WTC11 (cell line): ENCODE data around the gene LINC01488. TPM values are rescaled to one million over a fixed set of nuclear protein-coding genes. Genes with fewer than 3 reads are reported as not detected.

Source experiments
- ATAC-seq: fragments of 200-7000 bp; cut with Tn5 transposase; 2 replicates; pipeline ENCODE4 v1.10.0; 2021; ENCODE audit warnings: mild to moderate bottlenecking, moderate library complexity
- CTCF ChIA-PET: fragments of 300-600 bp; sonication (Branson Sonifier 250); formaldehyde crosslinking; loops from one replicate; lab custom pipeline; 2021; ENCODE audit warnings: antibody characterized with exemption; lab: Charles Lee
- POLR2A ChIA-PET: fragments of 350-600 bp; sonication (Branson Sonifier 250); formaldehyde crosslinking; loops from one replicate; lab custom pipeline; 2021; ENCODE audit warnings: antibody characterized with exemption; lab: Charles Lee
- DNase-seq: peaks from one replicate; pipeline ENCODE4 v3.0.0; 2021; ENCODE audit warnings: low spot score
- H3K27ac Mint-ChIP-seq: 2 replicates; pipeline ENCODE4 v1.8.0; 2021; ENCODE audit warnings: mixed read lengths
- H3K27me3 Mint-ChIP-seq: 2 replicates; pipeline ENCODE4 v1.8.0; 2021; ENCODE audit warnings: low read depth, mild to moderate bottlenecking, moderate library complexity, mixed read lengths
- H3K36me3 Mint-ChIP-seq: 2 replicates; pipeline ENCODE4 v1.8.0; 2021; ENCODE audit warnings: mixed read lengths
- H3K4me1 Mint-ChIP-seq: 2 replicates; pipeline ENCODE4 v1.8.0; 2022; ENCODE audit warnings: mixed read lengths
- H3K4me3 Mint-ChIP-seq: 2 replicates; pipeline ENCODE4 v1.8.0; 2021; ENCODE audit warnings: mild to moderate bottlenecking, moderate library complexity, mixed read lengths
- H3K9me3 Mint-ChIP-seq: 2 replicates; pipeline ENCODE4 v1.8.0; 2021; ENCODE audit warnings: mixed read lengths
- ATF1 ChIP-seq: sonication (generic); formaldehyde crosslinking; IDR thresholded peaks from 2 replicates; pipeline ENCODE4 v1.8.1; 2023; ENCODE audit warnings: mild to moderate bottlenecking, moderate library complexity, missing genetic modification reagents
- ATF2 ChIP-seq: sonication (generic); formaldehyde crosslinking; IDR thresholded peaks from 2 replicates; pipeline ENCODE4 v1.8.1; 2022; ENCODE audit warnings: low read depth, missing genetic modification reagents, borderline replicate concordance
- ELF4 ChIP-seq: sonication (generic); formaldehyde crosslinking; IDR thresholded peaks from 2 replicates; pipeline ENCODE4 v1.8.1; 2022; ENCODE audit warnings: low read depth, mild to moderate bottlenecking, moderate library complexity, missing genetic modification reagents
- EMX1 ChIP-seq: fragments of 250-450 bp; sonication (Bioruptor Pico); IDR thresholded peaks from 2 replicates; pipeline ENCODE4 v1.8.0; 2021; ENCODE audit warnings: mild to moderate bottlenecking
- ETV6 ChIP-seq: sonication (generic); formaldehyde crosslinking; IDR thresholded peaks from 2 replicates; pipeline ENCODE4 v1.8.1; 2022; ENCODE audit warnings: mild to moderate bottlenecking, missing genetic modification reagents
- FOXP1 ChIP-seq: sonication (generic); formaldehyde crosslinking; IDR thresholded peaks from 2 replicates; pipeline ENCODE4 v1.8.0; 2022; ENCODE audit warnings: missing genetic modification reagents, mild to moderate bottlenecking, moderate library complexity, borderline replicate concordance
- FOXP4 ChIP-seq: sonication (generic); formaldehyde crosslinking; IDR thresholded peaks from 2 replicates; pipeline ENCODE4 v1.8.0; 2022; ENCODE audit warnings: mild to moderate bottlenecking, missing genetic modification reagents
- JAZF1 ChIP-seq: fragments of 250-450 bp; sonication (Bioruptor Pico); IDR thresholded peaks from 2 replicates; pipeline ENCODE4 v1.9.0; 2021; ENCODE audit warnings: moderate library complexity, mild to moderate bottlenecking, inconsistent platforms
- JUN ChIP-seq: sonication (generic); formaldehyde crosslinking; IDR thresholded peaks from 2 replicates; pipeline ENCODE4 v1.8.0; 2023; ENCODE audit warnings: mild to moderate bottlenecking, missing genetic modification reagents
- MLX ChIP-seq: sonication (generic); formaldehyde crosslinking; IDR thresholded peaks from 2 replicates; pipeline ENCODE4 v1.8.1; 2023; ENCODE audit warnings: mild to moderate bottlenecking, missing genetic modification reagents, moderate library complexity
- NR3C1 ChIP-seq: sonication (generic); formaldehyde crosslinking; conservative IDR thresholded peaks from 2 replicates; pipeline ENCODE4 v1.8.1; 2023; ENCODE audit warnings: low read depth, mild to moderate bottlenecking, missing genetic modification reagents
- SOX15 ChIP-seq: fragments of 250-450 bp; sonication (Bioruptor Pico); IDR thresholded peaks from 2 replicates; pipeline ENCODE4 v1.9.0; 2021; ENCODE audit warnings: mild to moderate bottlenecking
- STAT6 ChIP-seq: sonication (generic); formaldehyde crosslinking; conservative IDR thresholded peaks from 2 replicates; pipeline ENCODE4 v1.8.1; 2023; ENCODE audit warnings: mild to moderate bottlenecking, low read depth, missing genetic modification reagents, moderate library complexity
- ZNF232 ChIP-seq: sonication (generic); formaldehyde crosslinking; IDR thresholded peaks from 2 replicates; pipeline ENCODE4 v1.8.0; 2022; ENCODE audit warnings: mild to moderate bottlenecking, missing genetic modification reagents
- ZNF281 ChIP-seq: sonication (generic); formaldehyde crosslinking; IDR thresholded peaks from 2 replicates; pipeline ENCODE4 v1.8.0; 2023; ENCODE audit warnings: mild to moderate bottlenecking, missing genetic modification reagents
- total RNA-seq: library from RNA; stranded (reverse); gene quantifications from 3 replicates; pipeline ENCODE4 v1.2.3, GENCODE V29; 2021
- TF ChIP-seq, protein P1 (sequence below): sonication (generic); formaldehyde crosslinking; IDR thresholded peaks from 2 replicates; pipeline ENCODE4 v1.8.1; 2022; ENCODE audit warnings: mild to moderate bottlenecking, moderate library complexity, missing genetic modification reagents
- TF ChIP-seq, protein P2 (sequence below): sonication (generic); formaldehyde crosslinking; IDR thresholded peaks from 2 replicates; pipeline ENCODE4 v1.8.0; 2022; ENCODE audit warnings: mild to moderate bottlenecking, missing genetic modification reagents
- TF ChIP-seq, protein P3 (sequence below): sonication (generic); formaldehyde crosslinking; IDR thresholded peaks from 2 replicates; pipeline ENCODE4 v1.8.1; 2023; ENCODE audit warnings: mild to moderate bottlenecking, missing genetic modification reagents
- TF ChIP-seq, protein P4 (sequence below): sonication (generic); formaldehyde crosslinking; IDR thresholded peaks from 2 replicates; pipeline ENCODE4 v1.8.0; 2023; ENCODE audit warnings: missing genetic modification reagents
- TF ChIP-seq, protein P5 (sequence below): sonication (generic); formaldehyde crosslinking; conservative IDR thresholded peaks from 2 replicates; pipeline ENCODE4 v1.8.1; 2022; ENCODE audit warnings: mild to moderate bottlenecking, missing genetic modification reagents

Gene LINC01488
- total RNA-seq, 1 experiment from 2014 or later, result not detected

DNA sequence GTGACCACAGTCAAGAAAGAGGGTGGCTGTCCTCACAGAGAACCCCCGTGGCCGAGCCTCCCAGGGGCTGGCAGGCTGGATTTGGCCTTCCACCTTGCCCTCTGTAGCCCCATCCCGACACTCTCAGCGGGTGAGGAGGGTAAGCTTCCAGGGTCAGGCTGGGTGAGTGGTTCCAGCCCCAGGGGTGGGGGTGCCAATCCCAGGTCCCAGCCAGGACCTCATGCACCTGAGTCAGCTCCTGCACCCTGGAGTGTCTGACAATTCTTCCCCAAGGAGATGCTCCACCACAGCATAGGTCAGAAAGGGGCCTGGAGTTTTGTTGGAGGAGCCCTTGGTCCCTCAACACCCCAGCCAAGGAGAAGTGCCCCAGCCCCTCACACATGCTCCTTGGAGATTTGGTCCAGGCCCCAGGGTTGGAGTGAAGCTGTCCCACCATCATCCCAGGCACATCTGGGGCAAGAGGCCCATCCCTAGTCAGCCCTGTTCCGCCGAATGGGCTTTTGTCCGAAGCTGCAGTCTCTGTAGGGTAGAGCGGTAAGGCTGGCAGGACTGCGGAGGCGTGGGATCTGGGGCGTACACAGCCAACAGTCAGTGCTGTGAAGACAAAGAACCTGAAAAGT, 8.4 kb downstream of the LINC01488 start (continued):
- TF ChIP-seq ATF2, result no peak
- no peak for TF ChIP-seq EMX1 (CRISPR knock-in tag)
- TF ChIP-seq, protein P1, sequence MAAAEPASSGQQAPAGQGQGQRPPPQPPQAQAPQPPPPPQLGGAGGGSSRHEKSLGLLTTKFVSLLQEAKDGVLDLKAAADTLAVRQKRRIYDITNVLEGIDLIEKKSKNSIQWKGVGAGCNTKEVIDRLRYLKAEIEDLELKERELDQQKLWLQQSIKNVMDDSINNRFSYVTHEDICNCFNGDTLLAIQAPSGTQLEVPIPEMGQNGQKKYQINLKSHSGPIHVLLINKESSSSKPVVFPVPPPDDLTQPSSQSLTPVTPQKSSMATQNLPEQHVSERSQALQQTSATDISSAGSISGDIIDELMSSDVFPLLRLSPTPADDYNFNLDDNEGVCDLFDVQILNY (CRISPR knock-in tag), result no peak
- no peak for TF ChIP-seq FOXP1 (CRISPR knock-in tag)
- no peak for TF ChIP-seq ETV6 (CRISPR knock-in tag)
- no peak for TF ChIP-seq ATF1
- TF ChIP-seq, all 79 proteins: peak for 0

DNA sequence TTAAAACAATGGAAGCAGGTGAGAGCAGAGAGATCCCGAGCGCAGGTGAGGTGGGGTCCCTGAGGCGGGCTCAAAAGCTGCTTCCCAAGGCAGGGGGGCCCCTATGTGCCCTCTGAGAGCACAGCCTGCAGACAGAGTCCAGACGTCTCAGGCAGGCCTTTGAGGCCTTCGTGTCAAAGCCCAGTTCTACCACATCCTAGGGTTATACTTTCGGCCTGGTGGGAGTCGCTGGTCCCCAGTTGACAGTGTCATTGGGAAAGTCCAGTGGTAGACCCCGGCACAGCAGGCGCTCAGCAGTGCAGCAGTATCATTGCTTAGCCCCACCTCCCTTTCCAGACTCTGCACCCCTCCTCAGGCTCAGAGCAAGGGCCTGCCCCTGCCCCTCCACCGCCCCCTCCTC, 9.1 kb downstream of the LINC01488 start:
- POLR2A ChIA-PET, result no interaction called here

More for the DNA sequence above, 9.1 kb downstream of the LINC01488 start:
- Mint-ChIP-seq H3K4me1 (no peaks in the 10 kb centered on the region), H3K36me3 (no peaks in the 10 kb centered on the region), H3K4me3 (no peak overlapping the region), H3K27ac (no peak overlapping the region), H3K27me3 (no peaks in the 10 kb centered on the region)
- DNase-seq (no peak), ATAC-seq (no peak)
- TF ChIP-seq, protein P2, sequence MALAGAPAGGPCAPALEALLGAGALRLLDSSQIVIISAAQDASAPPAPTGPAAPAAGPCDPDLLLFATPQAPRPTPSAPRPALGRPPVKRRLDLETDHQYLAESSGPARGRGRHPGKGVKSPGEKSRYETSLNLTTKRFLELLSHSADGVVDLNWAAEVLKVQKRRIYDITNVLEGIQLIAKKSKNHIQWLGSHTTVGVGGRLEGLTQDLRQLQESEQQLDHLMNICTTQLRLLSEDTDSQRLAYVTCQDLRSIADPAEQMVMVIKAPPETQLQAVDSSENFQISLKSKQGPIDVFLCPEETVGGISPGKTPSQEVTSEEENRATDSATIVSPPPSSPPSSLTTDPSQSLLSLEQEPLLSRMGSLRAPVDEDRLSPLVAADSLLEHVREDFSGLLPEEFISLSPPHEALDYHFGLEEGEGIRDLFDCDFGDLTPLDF (CRISPR knock-in tag), result no peak
- TF ChIP-seq SOX15 (CRISPR knock-in tag), result no peak
- TF ChIP-seq JAZF1 (CRISPR knock-in tag), result no peak
- TF ChIP-seq, protein P3, sequence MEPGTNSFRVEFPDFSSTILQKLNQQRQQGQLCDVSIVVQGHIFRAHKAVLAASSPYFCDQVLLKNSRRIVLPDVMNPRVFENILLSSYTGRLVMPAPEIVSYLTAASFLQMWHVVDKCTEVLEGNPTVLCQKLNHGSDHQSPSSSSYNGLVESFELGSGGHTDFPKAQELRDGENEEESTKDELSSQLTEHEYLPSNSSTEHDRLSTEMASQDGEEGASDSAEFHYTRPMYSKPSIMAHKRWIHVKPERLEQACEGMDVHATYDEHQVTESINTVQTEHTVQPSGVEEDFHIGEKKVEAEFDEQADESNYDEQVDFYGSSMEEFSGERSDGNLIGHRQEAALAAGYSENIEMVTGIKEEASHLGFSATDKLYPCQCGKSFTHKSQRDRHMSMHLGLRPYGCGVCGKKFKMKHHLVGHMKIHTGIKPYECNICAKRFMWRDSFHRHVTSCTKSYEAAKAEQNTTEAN (CRISPR knock-in tag), result no peak
- no peak for TF ChIP-seq FOXP4 (CRISPR knock-in tag)
- TF ChIP-seq NR3C1 (CRISPR knock-in tag), result no peak
- no peak for TF ChIP-seq ELF4 (CRISPR knock-in tag)
- TF ChIP-seq, protein P4, sequence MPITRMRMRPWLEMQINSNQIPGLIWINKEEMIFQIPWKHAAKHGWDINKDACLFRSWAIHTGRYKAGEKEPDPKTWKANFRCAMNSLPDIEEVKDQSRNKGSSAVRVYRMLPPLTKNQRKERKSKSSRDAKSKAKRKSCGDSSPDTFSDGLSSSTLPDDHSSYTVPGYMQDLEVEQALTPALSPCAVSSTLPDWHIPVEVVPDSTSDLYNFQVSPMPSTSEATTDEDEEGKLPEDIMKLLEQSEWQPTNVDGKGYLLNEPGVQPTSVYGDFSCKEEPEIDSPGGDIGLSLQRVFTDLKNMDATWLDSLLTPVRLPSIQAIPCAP (CRISPR knock-in tag), result no peak
- TF ChIP-seq ZNF232 (CRISPR knock-in tag), result no peak
- no peak for TF ChIP-seq JUN (CRISPR knock-in tag)
- TF ChIP-seq, protein P1 (CRISPR knock-in tag), result no peak
- TF ChIP-seq STAT6, result no peak
- TF ChIP-seq MLX (CRISPR knock-in tag), result no peak
- TF ChIP-seq, protein P5, sequence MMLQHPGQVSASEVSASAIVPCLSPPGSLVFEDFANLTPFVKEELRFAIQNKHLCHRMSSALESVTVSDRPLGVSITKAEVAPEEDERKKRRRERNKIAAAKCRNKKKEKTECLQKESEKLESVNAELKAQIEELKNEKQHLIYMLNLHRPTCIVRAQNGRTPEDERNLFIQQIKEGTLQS (CRISPR knock-in tag), result no peak
- no peak for TF ChIP-seq ZNF281 (CRISPR knock-in tag)
- TF ChIP-seq, all 79 proteins: peak for 0
- no peaks in the 10 kb centered on the region for H3K9me3 Mint-ChIP-seq
- CTCF ChIA-PET, result no interaction called here
